Stimulated activated naive CD8-positive, alpha-beta T cell treated with anti-CD3 and anti-CD28 coated beads, Interleukin-15, Interleukin-2, amounts not matched to agents 100 U/mL and 50 U/mL, for 24 hours (primary cell): ENCODE data around the gene ZSCAN22.
"Not testable (repeated sequence)": the region's sequence is repeated elsewhere in the genome, so short reads cannot be mapped to it uniquely, and the experiment has no call there.

Experiments
- ATAC-seq: fragments of 150-1000 bp; cut with Tn5 transposase; one replicate; pipeline ENCODE4 v1.10.0; 2021
- DNase-seq: peaks from one replicate; pipeline ENCODE4 v3.0.0; 2021

ZSCAN22 gene

GRCh38 chr19:58318297-58318696 is 8.5 kb upstream of the ZSCAN22 start:
- ATAC-seq (no peak), DNase-seq (no peak)

DNA sequence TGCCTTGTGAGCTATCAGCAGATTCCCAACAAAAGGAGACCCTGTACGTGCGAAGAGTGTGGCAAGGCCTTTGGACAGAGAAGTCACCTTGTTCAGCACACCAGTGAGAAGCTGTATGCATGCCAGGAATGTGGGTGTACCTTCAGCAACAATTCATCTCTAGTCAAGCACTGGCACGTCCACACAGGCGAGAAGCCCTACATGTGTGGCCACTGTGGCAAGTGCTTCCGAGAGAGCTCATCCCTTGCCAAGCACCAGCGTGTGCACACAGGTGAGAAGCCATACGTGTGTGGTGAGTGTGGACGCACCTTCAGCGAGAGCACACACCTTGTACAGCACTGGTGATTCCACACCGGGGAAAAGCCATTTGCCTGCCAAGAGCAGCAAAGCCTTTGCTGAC is 7.6 kb upstream of the ZSCAN22 start:
- ATAC-seq (no peak), DNase-seq (no peak)

DNA sequence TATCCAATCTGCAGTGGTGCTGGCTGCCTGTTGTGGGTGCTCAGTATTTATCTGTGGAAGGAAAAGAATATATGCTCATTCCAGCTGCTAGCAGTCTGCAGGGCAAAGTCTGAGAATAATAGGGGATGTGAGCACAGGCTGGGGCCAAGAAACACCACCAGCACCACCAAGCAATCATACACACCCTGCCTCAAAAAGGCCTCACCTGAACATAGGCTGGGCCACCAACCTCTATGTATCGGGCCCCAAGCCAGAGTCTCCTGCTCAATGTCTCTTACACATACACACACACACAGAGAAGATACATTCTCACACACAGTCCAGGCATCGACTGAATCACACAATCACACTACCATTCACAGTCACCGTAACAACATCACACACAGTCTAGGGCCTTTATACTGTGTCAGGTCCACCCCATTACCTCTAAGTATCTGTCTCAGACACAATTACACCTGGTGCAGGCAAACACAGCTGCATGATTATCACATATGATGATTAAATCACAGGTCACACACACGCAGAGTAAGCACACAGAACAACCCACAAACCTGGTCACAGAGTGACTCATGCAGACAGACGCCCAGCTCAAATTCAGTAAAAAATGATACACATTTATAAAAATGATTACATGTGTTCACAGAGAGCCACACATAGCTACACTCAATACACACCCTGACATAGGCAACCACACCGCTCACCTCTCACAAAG is 1.3 kb upstream of the ZSCAN22 start:
- ATAC-seq (no peak), DNase-seq (no peak)

GRCh38 chr19:58326501-58326913 is 287 bp upstream of the ZSCAN22 start:
- no peak for ATAC-seq

DNA sequence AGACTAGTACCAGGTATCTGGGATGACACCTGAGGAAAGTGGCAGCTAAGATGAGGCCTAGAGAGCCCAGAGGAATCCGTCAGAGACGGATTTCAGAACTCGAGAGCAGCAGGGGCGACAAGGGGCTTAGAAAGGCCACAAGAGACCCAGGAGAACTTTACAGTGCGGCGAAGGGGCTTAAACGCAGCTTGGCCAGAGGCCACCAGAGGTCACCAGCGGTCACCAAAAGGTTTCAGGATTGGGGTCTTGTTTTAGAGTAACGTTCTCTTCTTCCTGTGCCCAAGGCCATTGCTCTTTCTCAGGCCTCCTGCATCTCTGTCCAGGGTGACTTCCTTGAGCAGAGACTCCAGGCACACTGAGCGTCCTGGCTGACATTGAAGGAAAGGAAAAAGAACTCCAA is 2.2 kb downstream of the ZSCAN22 start:
- peak; percentile 52 for DNase-seq
- no peak for ATAC-seq

More at GRCh38 chr19:58326501-58326913, 287 bp upstream of the ZSCAN22 start:
- no peak for DNase-seq

- ATAC-seq, result no peak
- no peak for DNase-seq
These were observed 3.7 kb downstream of the ZSCAN22 start for GRCh38 chr19:58330458-58330857.

DNA sequence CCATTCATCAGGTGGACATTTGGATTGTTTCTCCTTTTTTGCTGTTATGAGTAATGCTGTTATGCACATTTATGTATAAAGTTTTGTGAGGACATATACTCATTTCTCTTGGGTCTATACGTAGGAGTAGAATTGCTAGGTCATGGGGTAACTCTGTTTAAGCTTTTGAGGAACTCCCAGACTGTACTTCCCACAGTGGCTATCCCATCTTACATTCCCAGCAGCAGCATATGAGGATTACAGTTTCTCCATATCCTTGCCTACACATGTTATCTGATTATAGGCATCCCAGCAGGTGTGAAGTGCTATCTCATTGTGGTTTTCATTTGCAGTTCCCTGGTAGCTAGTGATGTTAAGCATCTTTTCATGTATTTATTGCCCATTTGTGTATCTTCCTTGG is 5.9 kb downstream of the ZSCAN22 start:
- no peak for DNase-seq
- no peak for ATAC-seq

DNA sequence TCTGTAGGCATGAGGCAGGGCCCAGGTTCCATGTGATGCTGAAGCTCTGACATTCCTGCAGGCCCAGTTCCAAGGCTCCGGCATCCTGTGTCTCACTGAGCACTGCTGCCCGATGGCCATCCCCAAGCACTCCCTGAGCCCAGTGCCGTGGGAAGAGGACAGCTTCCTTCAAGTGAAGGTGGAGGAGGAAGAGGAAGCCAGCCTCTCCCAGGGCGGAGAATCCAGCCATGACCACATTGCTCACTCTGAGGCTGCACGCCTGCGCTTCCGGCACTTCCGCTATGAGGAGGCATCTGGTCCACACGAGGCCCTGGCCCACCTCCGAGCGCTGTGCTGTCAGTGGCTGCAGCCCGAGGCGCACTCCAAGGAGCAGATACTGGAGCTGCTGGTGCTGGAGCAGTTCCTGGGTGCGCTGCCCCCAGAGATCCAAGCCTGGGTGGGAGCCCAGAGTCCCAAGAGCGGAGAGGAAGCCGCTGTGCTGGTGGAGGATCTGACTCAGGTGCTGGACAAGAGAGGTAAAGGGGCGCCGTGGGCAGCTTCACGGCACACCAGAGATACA is 8.0 kb downstream of the ZSCAN22 start:
- DNase-seq, result no peak
- ATAC-seq, result no peak

DNA sequence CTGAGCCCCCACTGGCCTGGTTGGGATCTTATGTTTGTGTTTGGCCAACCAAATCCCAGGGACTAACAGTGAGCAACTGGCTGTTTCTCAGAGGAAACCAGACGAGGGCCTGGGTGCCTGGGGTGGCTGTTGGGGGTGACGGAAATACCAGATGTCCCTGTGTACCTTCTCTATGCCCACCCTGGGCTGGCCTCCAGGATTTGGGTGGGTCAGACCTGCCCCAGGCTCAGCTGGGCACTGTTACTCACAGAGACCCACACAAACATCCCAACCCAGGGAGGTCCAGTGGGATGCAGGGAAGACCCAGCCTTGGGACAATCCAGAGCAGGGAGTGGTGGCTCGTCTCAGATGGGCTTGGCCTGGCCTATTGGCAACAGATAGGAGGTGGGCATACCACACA is 8.8 kb downstream of the ZSCAN22 start:
- no peak for ATAC-seq

GRCh38 chr19:58336216-58336615 is 9.4 kb downstream of the ZSCAN22 start:
- DNase-seq (no peak), ATAC-seq (no peak)

More for the DNA sequence above, 8.8 kb downstream of the ZSCAN22 start:
- DNase-seq, result no peak

DNA sequence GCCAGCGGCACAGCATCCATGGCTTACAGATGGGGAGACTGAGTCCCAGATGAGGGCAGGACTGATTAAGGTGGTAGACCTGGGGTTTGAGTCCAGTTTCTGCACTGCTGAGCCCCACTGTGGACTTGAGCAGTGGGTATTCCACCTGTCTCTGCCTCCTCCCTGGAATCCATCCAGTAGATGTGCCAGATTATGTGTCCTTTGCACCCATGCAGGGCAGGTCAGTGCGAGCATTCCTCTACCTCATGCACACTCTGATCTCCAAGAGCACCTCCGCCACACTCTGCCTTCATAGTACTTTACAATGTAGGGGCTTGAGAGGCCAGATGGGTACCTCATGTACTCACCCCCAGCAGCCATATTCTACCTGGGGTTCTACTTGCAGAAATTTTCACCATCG is 10.0 kb downstream of the ZSCAN22 start:
- DNase-seq, result no peak
- no peak for ATAC-seq

DNA sequence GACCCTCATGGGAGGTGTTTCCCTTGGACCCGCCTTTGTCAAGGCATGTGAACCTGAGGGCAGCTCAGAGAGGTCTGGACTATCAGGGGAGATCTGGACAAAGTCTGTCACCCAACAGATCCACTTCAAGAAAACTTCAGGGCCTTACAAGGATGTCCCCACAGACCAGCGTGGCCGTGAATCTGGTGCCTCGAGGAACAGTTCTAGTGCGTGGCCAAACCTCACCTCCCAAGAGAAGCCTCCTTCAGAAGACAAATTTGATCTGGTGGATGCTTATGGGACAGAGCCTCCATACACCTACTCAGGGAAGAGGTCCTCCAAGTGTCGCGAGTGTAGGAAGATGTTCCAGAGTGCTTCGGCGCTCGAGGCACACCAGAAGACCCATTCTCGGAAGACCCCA is 11.5 kb downstream of the ZSCAN22 start:
- no peak for ATAC-seq

GRCh38 chr19:58338825-58339558 is 12.2 kb downstream of the ZSCAN22 start:
- no peak for DNase-seq
- no peak for ATAC-seq

More for the DNA sequence above, 11.5 kb downstream of the ZSCAN22 start:
- DNase-seq, result no peak

GRCh38 chr19:58345558-58345957 is 18.8 kb downstream of the ZSCAN22 start:
- no peak for DNase-seq
- no peak for ATAC-seq

- ATAC-seq, result peak; percentile 95
- DNase-seq, result peak; percentile 78
These were observed 20.5 kb downstream of the ZSCAN22 start for GRCh38 chr19:58346961-58347929.

DNA sequence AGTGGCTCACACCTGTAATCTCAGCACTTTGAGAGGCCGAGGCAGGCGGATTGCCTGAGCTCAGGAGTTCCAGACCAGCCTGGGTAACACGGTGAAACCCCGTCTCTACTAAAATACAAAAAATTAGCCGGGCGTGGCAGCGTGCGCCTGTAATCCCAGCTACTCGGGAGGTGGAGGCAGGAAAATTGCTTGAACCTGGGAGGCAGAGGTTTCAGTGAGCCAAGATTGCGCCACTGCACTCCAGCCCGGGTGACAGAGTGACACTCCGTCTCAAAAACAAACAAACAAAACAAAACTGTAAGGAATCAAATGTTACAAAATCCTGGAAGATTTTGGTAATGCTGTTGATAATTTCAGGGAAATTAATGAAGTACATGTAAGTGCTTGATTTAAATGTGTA is 21.3 kb downstream of the ZSCAN22 start:
- ATAC-seq, DNase-seq: not testable (repeated sequence)

DNA sequence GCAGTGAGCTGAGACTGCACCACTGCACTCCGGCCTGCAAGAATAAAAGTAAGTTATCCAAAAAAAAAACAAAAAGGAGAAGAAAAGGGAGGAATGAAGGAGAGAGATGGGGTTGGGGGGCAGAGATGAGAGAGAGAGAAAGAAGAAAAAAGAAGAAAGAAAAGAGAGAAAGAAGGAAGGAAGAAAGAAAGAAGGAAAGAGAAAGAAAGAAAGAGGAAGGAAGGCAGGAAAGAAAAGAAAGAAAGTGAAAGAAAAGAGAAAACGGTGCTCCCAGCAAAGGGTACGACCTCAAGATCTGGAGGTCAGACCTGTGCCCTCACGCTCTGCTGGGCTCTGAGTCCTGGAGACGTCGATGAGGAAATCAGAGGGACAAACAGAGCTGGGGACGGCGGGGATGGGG is 22.8 kb downstream of the ZSCAN22 start:
- DNase-seq (no peak), ATAC-seq (no peak)

- no peak for ATAC-seq
- DNase-seq, result no peak
These were observed 23.4 kb downstream of the ZSCAN22 start for GRCh38 chr19:58350001-58350861.

DNA sequence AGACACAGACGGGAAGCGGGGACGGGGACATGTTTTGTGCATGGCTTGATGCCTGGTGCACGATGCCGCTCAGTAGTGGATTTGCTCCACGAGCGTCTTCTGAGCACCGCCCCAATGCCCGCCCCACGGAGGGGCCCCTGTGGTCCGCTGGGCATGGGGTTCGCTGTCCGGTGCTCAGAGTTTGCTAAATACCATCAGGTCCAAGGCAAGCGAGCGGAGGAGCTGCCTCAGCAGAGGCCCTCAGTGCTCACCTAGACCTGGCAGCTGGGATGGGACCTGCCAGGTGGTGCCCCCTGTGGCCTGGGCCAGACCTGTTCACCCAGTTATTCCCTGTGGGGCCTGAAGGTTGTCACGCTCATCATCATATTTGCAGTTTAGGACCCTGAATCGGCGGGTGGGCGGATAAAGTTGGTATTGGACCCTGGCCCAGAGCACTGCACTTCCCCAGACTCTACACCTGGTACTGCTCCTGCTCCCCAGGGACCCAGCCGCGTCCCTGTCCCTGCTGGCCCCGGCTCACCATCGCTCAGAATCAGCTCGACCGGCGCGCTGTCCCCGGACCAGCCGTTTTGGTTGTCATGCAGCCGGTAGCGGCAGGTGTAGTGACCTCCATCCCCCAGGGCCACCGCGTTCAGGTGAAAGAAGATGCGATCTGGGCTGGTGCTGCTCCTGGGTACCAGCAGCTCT is 24.2 kb downstream of the ZSCAN22 start:
- DNase-seq (no peak), ATAC-seq (no peak)

- ATAC-seq (no peak), DNase-seq (no peak)
These were observed 24.7 kb downstream of the ZSCAN22 start for GRCh38 chr19:58351558-58351878.
